ENCODE measurements around the gene PLEKHA3.
A peak's percentile ranks its signal among the peaks of the same experiment; 100 is the strongest.
"Not testable (repeated sequence)": the region's sequence is repeated elsewhere in the genome, so short reads cannot be mapped to it uniquely, and the experiment has no call there.

PLEKHA3 gene

GRCh38 chr2:178480227-178481181 lies at the start of gene PLEKHA3:
Gene PLEKHA3, plus strand, starts transcription at chr2:178480457. Its CDS starts 413 bp downstream, at chr2:178480870.
- H3K4me3 ChIP-seq (ENCODE audit: low read length) = peak within 1 kb of the TSS; percentile 72
- TF ChIP-seq ZNF274 (IDR thresholded peaks at IDR 0.05; ENCODE audit: low read depth, low read length) = no peak

- TF ChIP-seq ZNF274 (IDR thresholded peaks at IDR 0.05; ENCODE audit: low read depth, low read length) = no peak
- no peak overlapping the region for H3K4me3 ChIP-seq (ENCODE audit: low read length)
Measured at GRCh38 chr2:178436662-178437061, 43.6 kb upstream of the PLEKHA3 start.

- no peak for TF ChIP-seq ZNF274 (IDR thresholded peaks at IDR 0.05; ENCODE audit: low read depth, low read length)
- H3K4me3 ChIP-seq (ENCODE audit: low read length) = no peak overlapping the region
Measured at GRCh38 chr2:178441426-178441825, 38.8 kb upstream of the PLEKHA3 start.

GRCh38 chr2:178448968-178449661 lies 31.1 kb upstream of the PLEKHA3 start:
- peak overlapping the region; percentile 90 for H3K4me3 ChIP-seq (ENCODE audit: low read length)

GRCh38 chr2:178449700-178450523 lies 30.3 kb upstream of the PLEKHA3 start:
- H3K4me3 ChIP-seq (ENCODE audit: low read length) = peak overlapping the region; percentile 90
- TF ChIP-seq ZNF274 (IDR thresholded peaks at IDR 0.05; ENCODE audit: low read depth, low read length) = no peak

More at GRCh38 chr2:178448968-178449661, 31.1 kb upstream of the PLEKHA3 start:
- no peak for TF ChIP-seq ZNF274 (IDR thresholded peaks at IDR 0.05; ENCODE audit: low read depth, low read length)

- TF ChIP-seq ZNF274 (IDR thresholded peaks at IDR 0.05; ENCODE audit: low read depth, low read length) = no peak
- peak overlapping the region; percentile 90 for H3K4me3 ChIP-seq (ENCODE audit: low read length)
Measured at GRCh38 chr2:178450524-178450773, 29.8 kb upstream of the PLEKHA3 start.

GRCh38 chr2:178450774-178451525 lies 29.3 kb upstream of the PLEKHA3 start, which contains the start of the genes PJVK and PRKRA:
Gene PJVK, plus strand, starts transcription at chr2:178451378. Its CDS starts 2,032 bp downstream, at chr2:178453410.
Gene PRKRA, minus strand, starts transcription at chr2:178451175. Its CDS starts 145 bp downstream, at chr2:178451030.
- no peak for TF ChIP-seq ZNF274 (IDR thresholded peaks at IDR 0.05; ENCODE audit: low read depth, low read length)
- peak within 1 kb of the TSS; percentile 90 for H3K4me3 ChIP-seq (ENCODE audit: low read length)

- TF ChIP-seq ZNF274 (IDR thresholded peaks at IDR 0.05; ENCODE audit: low read depth, low read length) = no peak
- no peak overlapping the region; the same call in 1 of the 2 replicates for H3K4me3 ChIP-seq (ENCODE audit: low read length)
Measured at GRCh38 chr2:178452334-178452733, 27.9 kb upstream of the PLEKHA3 start.

- H3K4me3 ChIP-seq (ENCODE audit: low read length) = no peak overlapping the region
- TF ChIP-seq ZNF274 (IDR thresholded peaks at IDR 0.05; ENCODE audit: low read depth, low read length) = no peak
Measured at GRCh38 chr2:178452870-178453269, 27.4 kb upstream of the PLEKHA3 start.

- H3K4me3 ChIP-seq (ENCODE audit: low read length) = no peak overlapping the region
- no peak for TF ChIP-seq ZNF274 (IDR thresholded peaks at IDR 0.05; ENCODE audit: low read depth, low read length)
Measured at GRCh38 chr2:178455947-178456346, 24.3 kb upstream of the PLEKHA3 start.

- TF ChIP-seq ZNF274 (IDR thresholded peaks at IDR 0.05; ENCODE audit: low read depth, low read length) = no peak
- H3K4me3 ChIP-seq (ENCODE audit: low read length) = no peak overlapping the region
Measured at GRCh38 chr2:178457390-178457886, 22.8 kb upstream of the PLEKHA3 start.

- no peak overlapping the region for H3K4me3 ChIP-seq (ENCODE audit: low read length)
- no peak for TF ChIP-seq ZNF274 (IDR thresholded peaks at IDR 0.05; ENCODE audit: low read depth, low read length)
Measured at GRCh38 chr2:178469219-178469849, 10.9 kb upstream of the PLEKHA3 start.

- not testable (repeated sequence) for H3K4me3 ChIP-seq (ENCODE audit: low read length)
Measured at GRCh38 chr2:178471313-178471712, 8.9 kb upstream of the PLEKHA3 start.
